ENCODE measurements around the gene SLC7A8. TPM values are rescaled to one million over a fixed set of nuclear protein-coding genes. Genes with fewer than 3 reads are reported as not detected.

SLC7A8 gene
- total and polyA plus RNA-seq, 2 donors (not counting 1 experiment from before 2014, with no cell fraction given) = 0.25 to 1.1 TPM

- H3K4me3 Mint-ChIP-seq = no peak overlapping the region
- no peak for DNase-seq
Measured at GRCh38 chr14:23132970-23133369, 50.5 kb downstream of the SLC7A8 start.

GRCh38 chr14:23131482-23131881 lies 52.0 kb downstream of the SLC7A8 start:
- H3K4me1 Mint-ChIP-seq = peaks cover 14% of the 10 kb centered on the region
- Histone ChIP-seq H3K4me1 (ENCODE audit: control insufficient read depth in 2 of 2, insufficient read depth in 2 of 2, low read length in 2 of 2) (peaks cover 7 to 11% of the 10 kb centered on the region in 2 donors), H2AFZ (ENCODE audit: insufficient read depth, low read depth, low read length, poor library complexity, severe bottlenecking) (no peak overlapping the region), H3K27ac (ENCODE audit: low read length in 2 of 2) (no peak overlapping the region), H3K4me2 (replicated peaks; ENCODE audit: low read depth, low read length, poor library complexity, severe bottlenecking) (no peak overlapping the region), H3K27me3 (replicated peaks in 1 of 4; ENCODE audit: control extremely low read depth in 1 of 4, control insufficient read depth in 3 of 4, insufficient read depth in 4 of 4, low read length in 3 of 4) (no peaks in the 10 kb centered on the region), H3K36me3 (replicated peaks in 1 of 2; ENCODE audit: control extremely low read depth in 1 of 2, control insufficient read depth in 1 of 2, extremely low read depth in 1 of 2, insufficient read depth in 2 of 2, low read length in 1 of 2) (no peaks in the 10 kb centered on the region), H3K4me3 (ENCODE audit: control extremely low read depth in 1 of 5, extremely low read depth in 1 of 5, insufficient read depth in 1 of 5, low read depth in 2 of 5, low read length in 4 of 5) (no peak overlapping the region), H3K9ac (ENCODE audit: low read length) (no peak overlapping the region), H4K20me1 (ENCODE audit: control insufficient read depth, insufficient read depth, low read length, poor library complexity, severe bottlenecking) (no peaks in the 10 kb centered on the region), H3K79me2 (ENCODE audit: control insufficient read depth, insufficient read depth, low read length) (no peaks in the 10 kb centered on the region), H3K9me3 (ENCODE audit: control extremely low read depth in 1 of 3, control insufficient read depth in 2 of 3, insufficient read depth in 1 of 3, low read length in 2 of 3) (no peaks in the 10 kb centered on the region)
- DNase-seq = no peak
- ChIA-PET POLR2A (no interaction called here), CTCF (interaction anchor here (4.5 kb wide), 1 partner anchor 11 kb away, joined by 26 read pairs; the partner anchor contains the start of gene CEBPE)
- 98% methylated on average over 4 of the region's 5 CpGs for WGBS (ENCODE audit: insufficient coverage)
- no peak overlapping the region for H3K27ac Mint-ChIP-seq
- ATAC-seq (ENCODE audit: low read depth) = no peak
- TF ChIP-seq EZH2 (IDR thresholded peaks at IDR 0.05; ENCODE audit: borderline replicate concordance, insufficient read depth, low read depth, low read length, poor library complexity, severe bottlenecking) (no peak), CTCF (IDR thresholded peaks at IDR 0.05) (no peak)
- no peaks in the 10 kb centered on the region for H3K9me3 Mint-ChIP-seq (ENCODE audit: insufficient read depth)
- intact Hi-C loops (cut with micrococcal nuclease) = no loop called here
- no peak overlapping the region for H3K4me3 Mint-ChIP-seq
- H3K27me3 Mint-ChIP-seq = no peaks in the 10 kb centered on the region

More at GRCh38 chr14:23132970-23133369, 50.5 kb downstream of the SLC7A8 start:
- Mint-ChIP-seq H3K27ac (no peak overlapping the region), H3K9me3 (ENCODE audit: insufficient read depth) (no peaks in the 10 kb centered on the region), H3K27me3 (no peaks in the 10 kb centered on the region), H3K4me1 (peaks cover 10% of the 10 kb centered on the region)
- no peaks in the 10 kb centered on the region for H3K9me3 ChIP-seq (ENCODE audit: control extremely low read depth in 1 of 3, control insufficient read depth in 2 of 3, insufficient read depth in 1 of 3, low read length in 2 of 3)
- intact Hi-C loops (cut with micrococcal nuclease) = no loop called here
- ChIA-PET POLR2A (no interaction called here), CTCF (no interaction called here)
- no peak overlapping the region for H3K4me2 ChIP-seq (replicated peaks; ENCODE audit: low read depth, low read length, poor library complexity, severe bottlenecking)
- H3K9ac ChIP-seq (ENCODE audit: low read length) = no peak overlapping the region
- H3K79me2 ChIP-seq (ENCODE audit: control insufficient read depth, insufficient read depth, low read length) = no peaks in the 10 kb centered on the region
- 63% methylated on average over 4 of the region's 8 CpGs for WGBS (ENCODE audit: insufficient coverage)
- TF ChIP-seq EZH2 (IDR thresholded peaks at IDR 0.05; ENCODE audit: borderline replicate concordance, insufficient read depth, low read depth, low read length, poor library complexity, severe bottlenecking) (no peak), CTCF (IDR thresholded peaks at IDR 0.05) (no peak)
- no peak overlapping the region for H3K27ac ChIP-seq (ENCODE audit: low read length in 2 of 2)
- H3K4me3 ChIP-seq (ENCODE audit: control extremely low read depth in 1 of 5, extremely low read depth in 1 of 5, insufficient read depth in 1 of 5, low read depth in 2 of 5, low read length in 4 of 5) = no peak overlapping the region
- H4K20me1 ChIP-seq (ENCODE audit: control insufficient read depth, insufficient read depth, low read length, poor library complexity, severe bottlenecking) = no peaks in the 10 kb centered on the region
- H2AFZ ChIP-seq (ENCODE audit: insufficient read depth, low read depth, low read length, poor library complexity, severe bottlenecking) = no peak overlapping the region
- no peak for ATAC-seq (ENCODE audit: low read depth)
- H3K36me3 ChIP-seq (replicated peaks in 1 of 2; ENCODE audit: control extremely low read depth in 1 of 2, control insufficient read depth in 1 of 2, extremely low read depth in 1 of 2, insufficient read depth in 2 of 2, low read length in 1 of 2) = no peaks in the 10 kb centered on the region
- H3K4me1 ChIP-seq (ENCODE audit: control insufficient read depth in 2 of 2, insufficient read depth in 2 of 2, low read length in 2 of 2) = peaks cover 5 to 6% of the 10 kb centered on the region in 2 donors
- no peaks in the 10 kb centered on the region for H3K27me3 ChIP-seq (replicated peaks in 1 of 4; ENCODE audit: control extremely low read depth in 1 of 4, control insufficient read depth in 3 of 4, insufficient read depth in 4 of 4, low read length in 3 of 4)

Measured in B cell (primary cell).